Hepatocyte (in vitro differentiated cells): Measurements from ENCODE around the gene DDX56. TPM values are rescaled to one million over a fixed set of nuclear protein-coding genes. Genes with fewer than 3 reads are reported as not detected.
A peak's percentile ranks its signal among the peaks of the same experiment; 100 is the strongest.

Experiments used
- DNase-seq: peaks from one replicate; pipeline ENCODE4 v3.0.0-alpha.2; 2016; ENCODE audit warnings: low spot score
- H2AFZ ChIP-seq: fragments of 200-600 bp; sonication (generic); 2 replicates; pipeline ENCODE4 v1.6.0; 2016; ENCODE audit warnings: antibody characterized with exemption, mild to moderate bottlenecking
- H3K27ac ChIP-seq: fragments of 200-600 bp; sonication (generic); 2 replicates; pipeline ENCODE4 v1.5.1; 2016; ENCODE audit warnings: mild to moderate bottlenecking
- H3K27me3 ChIP-seq: fragments of 200-600 bp; sonication (generic); 2 replicates; pipeline ENCODE4 v1.6.1; 2016
- H3K36me3 ChIP-seq: fragments of 200-600 bp; sonication (generic); replicated peaks from 2 replicates; pipeline ENCODE4 v1.5.1; 2016; ENCODE audit warnings: low read depth; ENCODE audit not compliant: insufficient read depth
- H3K4me1 ChIP-seq: fragments of 200-600 bp; sonication (generic); 2 replicates; pipeline ENCODE4 v1.5.1; 2016; ENCODE audit warnings: mild to moderate bottlenecking, moderate library complexity; ENCODE audit not compliant: insufficient read depth
- H3K4me2 ChIP-seq: fragments of 200-600 bp; sonication (generic); 2 replicates; pipeline ENCODE4 v1.6.0; 2016
- H3K4me3 ChIP-seq: fragments of 200-600 bp; sonication (generic); 2 replicates; pipeline ENCODE4 v1.5.1; 2016; ENCODE audit warnings: mild to moderate bottlenecking
- H3K79me2 ChIP-seq: fragments of 200-600 bp; sonication (generic); 2 replicates; pipeline ENCODE4 v1.6.0; 2017; ENCODE audit warnings: mild to moderate bottlenecking
- H3K9me2 ChIP-seq: fragments of 200-600 bp; sonication (generic); replicated peaks from 2 replicates; pipeline ENCODE4 v1.6.0; 2017; ENCODE audit warnings: mild to moderate bottlenecking; ENCODE audit not compliant: insufficient read depth
- H3K9me3 ChIP-seq: fragments of 200-600 bp; sonication (generic); 2 replicates; pipeline ENCODE4 v1.5.1; 2016; ENCODE audit warnings: low read depth, mild to moderate bottlenecking
- H4K20me1 ChIP-seq: fragments of 200-600 bp; sonication (generic); 2 replicates; pipeline ENCODE4 v1.6.0; 2016; ENCODE audit warnings: mild to moderate bottlenecking; ENCODE audit not compliant: insufficient read depth, poor library complexity, severe bottlenecking
- EZH2 ChIP-seq: fragments of 200-600 bp; sonication (generic); IDR thresholded peaks from 2 replicates; pipeline ENCODE4 v1.6.1; 2016; ENCODE audit warnings: antibody characterized with exemption, mild to moderate bottlenecking, borderline replicate concordance
- EZH2phosphoT487 ChIP-seq: fragments of 200-600 bp; sonication (generic); IDR thresholded peaks from one replicate; pipeline ENCODE4 v1.6.1; 2018; ENCODE audit warnings: antibody characterized with exemption, mild to moderate bottlenecking, low read depth, moderate library complexity; ENCODE audit not compliant: unreplicated experiment, severe bottlenecking
- WGBS: methylation state at CpG from one replicate; pipeline ENCODE4 v1.1.6; 2016; ENCODE audit warnings: low lambda C conversion rate; ENCODE audit errors: missing lambda C conversion rate; 5-methylcytosine and 5-hydroxymethylcytosine counted together
- polyA plus RNA-seq: library from polyadenylated mRNA; unstranded; fragments of >200 nt; fragmentation: Nextera tagmentation; extraction: Ambion mirVana; gene quantifications from 2 replicates; pipeline ENCODE4 v1.2.1, GENCODE V29; 2016
- total RNA-seq: library from RNA; depleted of rRNA; stranded (reverse); fragments of >200 nt; gene quantifications from 2 replicates; pipeline ENCODE4 v1.2.3, GENCODE V29; 2014
- TF ChIP-seq, protein P1 (sequence below): fragments of 200-600 bp; sonication (generic); IDR thresholded peaks from 2 replicates; pipeline ENCODE4 v1.5.1; 2016; ENCODE audit warnings: antibody characterized with exemption, mild to moderate bottlenecking; ENCODE audit not compliant: poor library complexity

Gene DDX56
- total and polyA plus RNA-seq, 2 experiments from 2014 or later: 57.1 to 85.0 TPM

- no peaks in the 10 kb centered on the region for H3K27me3 ChIP-seq
- no peak within 1 kb of the TSS for H3K4me3 ChIP-seq
- no peak for TF ChIP-seq EZH2phosphoT487
- no peak for TF ChIP-seq EZH2
- TF ChIP-seq, protein P1, sequence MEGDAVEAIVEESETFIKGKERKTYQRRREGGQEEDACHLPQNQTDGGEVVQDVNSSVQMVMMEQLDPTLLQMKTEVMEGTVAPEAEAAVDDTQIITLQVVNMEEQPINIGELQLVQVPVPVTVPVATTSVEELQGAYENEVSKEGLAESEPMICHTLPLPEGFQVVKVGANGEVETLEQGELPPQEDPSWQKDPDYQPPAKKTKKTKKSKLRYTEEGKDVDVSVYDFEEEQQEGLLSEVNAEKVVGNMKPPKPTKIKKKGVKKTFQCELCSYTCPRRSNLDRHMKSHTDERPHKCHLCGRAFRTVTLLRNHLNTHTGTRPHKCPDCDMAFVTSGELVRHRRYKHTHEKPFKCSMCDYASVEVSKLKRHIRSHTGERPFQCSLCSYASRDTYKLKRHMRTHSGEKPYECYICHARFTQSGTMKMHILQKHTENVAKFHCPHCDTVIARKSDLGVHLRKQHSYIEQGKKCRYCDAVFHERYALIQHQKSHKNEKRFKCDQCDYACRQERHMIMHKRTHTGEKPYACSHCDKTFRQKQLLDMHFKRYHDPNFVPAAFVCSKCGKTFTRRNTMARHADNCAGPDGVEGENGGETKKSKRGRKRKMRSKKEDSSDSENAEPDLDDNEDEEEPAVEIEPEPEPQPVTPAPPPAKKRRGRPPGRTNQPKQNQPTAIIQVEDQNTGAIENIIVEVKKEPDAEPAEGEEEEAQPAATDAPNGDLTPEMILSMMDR: no peak
- peak within 1 kb of the TSS; percentile 71 for H3K4me2 ChIP-seq
- no peaks in the 10 kb centered on the region for H4K20me1 ChIP-seq
- H3K4me1 ChIP-seq: peaks cover 39% of the 10 kb centered on the region
- peak within 1 kb of the TSS; percentile 95 for H3K27ac ChIP-seq
- 63% methylated on average over 20 of the region's 20 CpGs for WGBS
- H3K9me2 ChIP-seq: no peaks in the 10 kb centered on the region
- H3K36me3 ChIP-seq: no peaks in the 10 kb centered on the region
- DNase-seq: peak; percentile 82
- peaks cover 39% of the 10 kb centered on the region for H3K79me2 ChIP-seq
- H2AFZ ChIP-seq: no peak within 1 kb of the TSS
- no peaks in the 10 kb centered on the region for H3K9me3 ChIP-seq
These were observed 32.5 kb downstream of the DDX56 start, which contains the start of gene NPC1L1 for GRCh38 chr7:44541028-44541869. Gene NPC1L1 (minus strand): TSS chr7:44541330. CDS start chr7:44541259, 71 bp downstream.

GRCh38 chr7:44540592-44541027, 33.1 kb downstream of the DDX56 start:
- Histone ChIP-seq H3K9me2 (no peaks in the 10 kb centered on the region), H3K4me1 (peaks cover 39% of the 10 kb centered on the region), H3K4me2 (peak overlapping the region; percentile 71), H3K79me2 (peaks cover 39% of the 10 kb centered on the region), H3K36me3 (no peaks in the 10 kb centered on the region), H4K20me1 (no peaks in the 10 kb centered on the region), H3K9me3 (no peaks in the 10 kb centered on the region), H3K27me3 (no peaks in the 10 kb centered on the region), H3K27ac (peak overlapping the region; percentile 95), H2AFZ (no peak overlapping the region), H3K4me3 (no peak overlapping the region)
- 92% methylated on average over 5 of the region's 5 CpGs for WGBS
- TF ChIP-seq EZH2: no peak
- TF ChIP-seq EZH2phosphoT487: no peak
- TF ChIP-seq, protein P1: no peak
- DNase-seq: no peak

GRCh38 chr7:44539669-44540506, 33.8 kb downstream of the DDX56 start:
- Histone ChIP-seq H3K4me2 (peak overlapping the region; percentile 71), H3K27me3 (no peaks in the 10 kb centered on the region), H3K79me2 (peaks cover 39% of the 10 kb centered on the region), H2AFZ (no peak overlapping the region), H4K20me1 (no peaks in the 10 kb centered on the region), H3K27ac (peak overlapping the region; percentile 95), H3K36me3 (no peaks in the 10 kb centered on the region), H3K9me3 (no peaks in the 10 kb centered on the region), H3K4me1 (peaks cover 39% of the 10 kb centered on the region), H3K4me3 (no peak overlapping the region), H3K9me2 (no peaks in the 10 kb centered on the region)
- WGBS: 94% methylated on average over 27 of the region's 27 CpGs
- no peak for DNase-seq
- TF ChIP-seq, protein P1: no peak
- TF ChIP-seq EZH2phosphoT487: no peak
- no peak for TF ChIP-seq EZH2
